ENCODE data around the gene AP2B1.
"Not testable (repeated sequence)": the region's sequence is repeated elsewhere in the genome, so short reads cannot be mapped to it uniquely, and the experiment has no call there.

Gene AP2B1

DNA sequence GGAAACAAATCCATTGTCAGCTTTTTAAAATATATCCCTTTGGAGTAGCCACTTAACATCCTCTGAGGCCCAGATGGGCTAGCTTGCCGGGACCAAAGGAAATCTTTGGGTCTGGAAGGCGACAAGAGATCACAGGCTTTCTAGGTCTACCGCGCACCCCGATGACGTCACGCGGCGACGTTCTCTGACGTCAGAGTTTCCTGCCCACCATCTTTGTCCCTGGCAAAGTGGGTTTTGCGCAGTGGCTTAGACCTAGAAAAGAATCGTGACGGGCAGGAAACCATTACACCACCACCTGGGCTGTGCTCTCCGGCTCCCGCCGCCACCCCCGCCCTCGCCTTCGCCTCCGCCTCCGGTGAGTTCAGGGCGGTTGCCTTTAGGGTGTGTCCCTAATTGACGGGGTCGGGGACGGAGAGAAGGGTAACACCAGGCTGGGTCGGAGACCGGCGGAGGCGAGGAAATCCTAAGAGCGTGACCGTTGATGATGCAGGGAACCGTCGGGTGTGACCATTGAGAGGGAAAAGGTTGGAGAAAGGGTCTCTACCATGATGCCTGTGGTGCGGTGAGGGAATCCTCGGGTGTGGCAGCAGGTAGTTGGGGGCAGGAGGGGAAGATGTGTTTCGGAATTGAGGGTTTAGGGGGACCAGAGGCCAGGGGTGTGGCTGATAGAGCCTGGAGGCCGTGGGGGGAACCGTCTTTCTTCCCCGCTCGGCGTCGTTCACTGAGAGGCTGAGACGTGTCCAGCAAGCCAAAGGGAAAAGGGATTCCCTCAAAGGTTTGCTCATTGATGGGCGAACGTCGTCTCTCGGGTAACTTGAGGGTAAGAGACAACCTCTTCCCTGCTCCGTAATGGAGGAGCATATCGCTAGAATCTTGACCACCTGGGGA is at the start of gene AP2B1:
Gene AP2B1 (plus strand): TSS at position 249 of the 888 bp plus-strand sequence. CDS start 6,709 bp downstream, outside the sequence.
- DNase-seq (ENCODE audit: low read depth), result peak; percentile 92

DNA sequence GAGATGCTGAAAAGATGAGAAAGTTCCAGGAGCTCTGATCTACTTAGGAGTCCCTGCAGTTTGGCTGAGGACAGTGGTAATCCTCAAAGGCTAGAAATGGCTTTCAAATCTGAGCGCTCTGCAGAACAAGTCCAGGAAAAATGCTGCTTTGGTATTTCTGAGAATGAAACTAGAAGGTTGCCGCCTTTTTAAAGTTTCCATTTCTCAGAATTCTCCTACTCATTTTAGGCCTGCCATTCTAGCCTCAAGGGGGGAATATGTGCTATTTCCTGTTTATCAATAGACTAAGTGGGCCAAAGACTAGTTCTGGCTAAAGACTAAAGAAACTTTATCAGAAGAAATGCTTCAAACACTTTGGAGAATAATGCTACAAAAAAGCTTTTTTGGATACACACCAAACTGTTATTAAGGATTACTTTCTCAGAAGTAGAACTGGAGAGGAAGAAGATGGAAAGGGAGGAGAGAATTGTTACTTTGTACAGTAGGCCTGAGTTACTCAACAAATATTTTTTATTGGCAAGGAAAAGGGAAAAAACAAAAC is 49.5 kb upstream of the AP2B1 start, which contains the start of gene SLFN12L:
Gene SLFN12L (minus strand): TSS at position 78 of the 541 bp plus-strand sequence. CDS start 15,314 bp downstream, outside the sequence.
- DNase-seq (ENCODE audit: low read depth), result no peak

DNA sequence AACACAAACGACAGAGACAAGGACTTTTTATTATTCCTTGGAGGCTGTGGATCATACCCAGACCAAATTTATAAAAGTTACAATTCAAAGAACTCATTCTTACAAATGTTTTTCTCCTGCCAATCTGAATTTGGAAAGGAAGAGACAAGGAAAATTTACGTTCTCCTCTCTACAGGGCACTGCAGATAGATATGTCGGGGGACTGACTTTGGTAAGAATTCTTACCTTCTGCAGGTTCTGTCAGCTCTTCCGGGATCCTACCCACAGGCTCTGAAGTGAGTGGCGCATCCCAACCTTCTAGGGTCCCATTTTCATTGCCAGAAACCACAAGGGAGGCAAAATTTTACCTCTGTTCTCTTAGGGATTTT is 47.5 kb upstream of the AP2B1 start:
- DNase-seq (ENCODE audit: low read depth), result no peak

DNA sequence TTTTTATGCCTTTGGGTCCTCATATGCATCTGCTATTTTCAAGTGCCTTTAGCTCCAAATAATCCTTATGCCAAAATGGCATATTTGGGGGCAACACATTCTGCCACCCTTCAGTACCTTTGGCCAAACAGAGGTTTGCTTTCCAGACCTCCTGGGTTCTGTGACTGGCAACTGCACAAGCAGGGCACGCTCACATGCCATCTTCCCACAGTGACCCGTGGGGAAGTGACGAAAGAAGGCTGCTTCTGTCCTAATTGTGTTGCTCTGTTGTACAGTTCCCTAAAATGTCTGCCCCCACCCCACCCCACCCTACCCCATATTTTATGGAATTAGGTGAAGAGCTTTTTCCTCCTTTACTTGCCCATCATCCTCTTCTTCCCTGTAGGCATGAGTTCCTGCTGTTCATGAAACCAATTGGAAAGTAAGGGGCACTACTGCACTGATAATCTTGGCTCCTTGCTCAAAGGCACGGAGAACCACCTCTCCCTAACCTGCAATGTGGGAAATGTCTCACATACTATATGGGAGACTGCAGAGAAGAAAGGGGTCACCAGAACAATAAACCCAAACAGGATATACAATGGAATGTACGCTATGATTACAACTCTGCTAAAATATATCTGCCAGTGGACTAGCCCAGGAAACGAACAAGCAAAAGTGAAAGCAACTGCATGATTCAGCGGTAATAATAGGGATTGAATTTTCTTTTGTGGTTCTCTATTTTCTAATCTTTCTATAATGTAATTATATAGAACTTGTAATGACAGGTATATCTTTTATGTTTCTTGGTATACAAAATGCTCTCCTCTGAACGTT is 46.3 kb upstream of the AP2B1 start:
- peak; percentile 19 for DNase-seq (ENCODE audit: low read depth)

DNA sequence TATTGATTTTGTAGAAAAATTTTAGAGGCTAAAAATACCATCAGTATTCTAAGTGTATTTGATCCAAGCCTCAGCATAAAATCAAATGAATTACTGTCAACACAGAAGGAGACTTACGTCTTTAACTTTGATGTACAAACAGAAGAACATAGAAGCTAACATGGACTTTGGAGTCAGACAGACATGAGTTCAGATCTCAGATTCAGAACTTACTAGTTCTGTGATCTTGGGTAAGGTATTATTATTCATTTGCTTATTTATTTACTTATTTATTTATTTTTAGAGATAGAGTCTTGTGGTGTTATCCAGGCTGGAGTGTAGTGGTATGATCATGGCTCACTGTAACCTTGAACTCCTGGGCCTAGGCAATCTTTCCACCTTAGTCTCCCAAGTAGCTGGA is 45.7 kb upstream of the AP2B1 start:
- no peak for DNase-seq (ENCODE audit: low read depth)

DNA sequence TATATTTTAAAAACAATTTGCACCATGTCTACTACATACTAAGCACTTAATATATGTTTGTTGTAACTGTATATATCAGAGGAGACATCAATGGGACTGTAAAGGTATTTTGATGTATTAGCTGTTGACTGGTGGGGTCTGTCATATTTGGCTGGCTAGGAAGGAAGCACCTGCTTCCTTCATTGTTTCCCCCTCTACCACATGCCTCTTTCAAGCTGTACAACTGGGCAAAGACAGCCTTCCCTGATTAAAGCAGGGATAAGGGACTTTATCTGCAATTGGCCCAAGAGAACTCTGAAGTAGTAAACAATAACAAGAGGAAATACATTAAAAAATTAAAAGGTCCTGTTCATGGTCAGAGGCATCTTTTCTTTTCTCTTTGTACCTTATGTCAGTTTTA is 44.1 kb upstream of the AP2B1 start:
- no peak for DNase-seq (ENCODE audit: low read depth)

DNA sequence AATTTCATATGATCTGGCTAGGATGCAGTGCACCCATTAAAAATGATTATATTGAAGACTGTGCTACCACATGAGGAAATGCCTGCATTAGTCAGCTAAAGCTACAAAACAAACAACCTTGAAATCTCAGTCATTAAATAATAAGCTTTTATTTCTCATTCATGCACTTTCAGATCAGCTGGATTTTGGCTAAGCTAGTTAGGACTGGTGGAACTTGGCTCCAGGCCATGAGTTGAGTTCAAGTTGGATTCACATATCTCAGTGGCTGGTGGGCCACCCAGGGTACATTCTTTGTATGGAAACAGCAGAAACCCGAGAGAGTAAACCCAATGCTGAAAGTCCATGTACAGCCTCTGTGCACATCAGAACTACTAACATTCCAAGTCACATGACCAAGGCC is 43.3 kb upstream of the AP2B1 start:
- DNase-seq (ENCODE audit: low read depth), result no peak

DNA sequence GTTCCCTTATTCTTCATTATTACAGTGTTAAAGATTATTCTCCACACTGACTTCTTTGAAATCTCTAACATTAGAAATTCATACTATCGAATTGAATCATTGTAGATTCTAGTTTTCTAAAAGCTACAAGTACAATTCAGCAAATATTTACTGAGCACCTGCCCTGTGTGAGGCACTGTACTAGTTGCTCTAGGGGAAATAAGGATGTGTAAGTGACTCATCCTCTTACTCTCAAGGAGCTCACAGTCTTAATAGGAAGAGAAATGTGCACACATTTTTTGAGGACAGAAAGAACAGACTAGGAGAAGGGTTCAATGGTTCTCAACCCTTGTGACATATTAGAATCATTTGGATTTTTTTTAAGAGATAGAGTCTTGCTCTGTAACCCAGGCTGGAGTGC is 42.0 kb upstream of the AP2B1 start:
- no peak for DNase-seq (ENCODE audit: low read depth)

DNA sequence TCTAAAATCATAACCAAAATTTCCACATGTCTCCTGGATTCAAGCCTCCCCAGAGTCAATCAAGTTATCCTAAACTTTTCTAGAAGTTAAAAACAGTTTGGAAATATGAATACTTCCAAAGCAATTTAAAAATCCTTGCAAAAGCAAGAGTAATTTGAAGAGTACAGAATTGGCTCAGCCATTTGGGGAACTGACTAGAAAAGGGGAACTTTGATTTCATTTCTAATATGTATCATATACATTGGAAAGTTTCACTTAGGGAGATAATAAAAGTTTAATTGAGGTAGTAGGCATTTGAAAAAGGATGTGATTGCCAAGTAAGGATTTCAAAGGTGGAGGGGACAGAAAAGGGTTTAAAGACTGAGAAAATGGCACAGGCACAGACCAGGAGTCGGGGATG is 40.6 kb upstream of the AP2B1 start:
- no peak for DNase-seq (ENCODE audit: low read depth)

DNA sequence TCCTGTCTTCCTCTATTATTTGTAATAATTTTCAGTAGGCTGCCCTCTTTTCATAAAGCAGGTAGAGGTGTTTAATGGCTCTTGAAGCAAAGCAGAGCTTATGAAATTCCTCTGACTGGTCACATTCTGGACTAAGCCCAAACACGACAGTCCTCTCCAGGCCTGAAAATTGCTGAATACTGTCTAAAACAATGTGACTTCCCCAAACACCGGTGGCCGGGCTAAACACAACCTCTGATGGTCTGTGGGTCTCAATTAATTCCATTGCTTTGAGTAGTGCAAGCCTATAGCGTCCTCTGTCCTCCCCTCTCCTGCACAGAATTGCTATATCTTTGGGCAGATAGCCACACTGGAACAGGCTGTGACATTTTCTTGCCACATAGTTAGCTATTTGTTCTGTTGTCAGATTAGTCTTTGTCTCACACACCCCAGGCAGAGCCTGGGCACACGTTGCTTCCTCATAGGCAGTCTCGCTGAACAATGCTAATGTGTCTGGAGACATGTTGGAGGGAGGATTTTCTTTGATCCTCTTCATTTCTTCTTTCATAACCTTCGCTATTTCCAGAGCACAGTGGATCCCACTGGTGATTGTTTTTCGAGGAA is 38.8 kb upstream of the AP2B1 start:
- DNase-seq (ENCODE audit: low read depth), result no peak

DNA sequence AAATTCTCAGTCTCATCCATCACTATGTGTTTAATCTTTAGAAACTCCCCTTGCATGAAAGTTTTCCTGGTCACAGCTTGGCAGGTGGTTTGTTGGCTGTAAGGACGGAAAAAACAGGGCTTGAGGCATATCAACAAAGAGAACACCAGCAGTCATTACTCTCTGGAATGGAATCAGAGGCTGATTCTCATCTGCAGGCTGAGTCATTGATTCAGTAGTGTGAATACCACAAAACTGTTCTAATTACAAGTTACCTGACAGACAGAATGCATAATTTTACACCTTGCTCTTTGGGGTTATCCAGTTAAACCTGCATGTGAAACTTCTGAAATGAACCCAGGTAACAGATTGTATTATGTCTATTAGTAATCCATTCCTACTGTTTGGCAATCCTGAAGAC is 38.1 kb upstream of the AP2B1 start:
- no peak for DNase-seq (ENCODE audit: low read depth)

DNA sequence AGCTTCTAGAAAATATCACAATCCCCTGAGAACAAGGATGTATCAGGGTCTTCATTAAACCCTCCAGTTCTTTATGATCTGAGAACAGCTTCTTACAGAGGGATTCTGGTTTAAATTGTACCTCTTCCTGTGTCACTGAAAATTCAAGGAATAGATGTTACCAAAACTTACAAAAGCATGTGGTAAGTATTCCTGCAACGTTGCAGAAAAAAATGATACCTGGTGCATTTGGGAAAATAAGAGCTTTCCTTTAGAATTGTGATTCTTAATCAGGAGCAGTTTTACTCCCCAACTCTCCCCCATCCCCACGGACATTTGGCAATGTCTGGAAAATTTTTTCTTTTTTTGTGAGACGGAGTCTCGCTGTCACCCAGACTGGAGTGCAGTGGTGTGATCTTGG is 33.8 kb upstream of the AP2B1 start:
- DNase-seq (ENCODE audit: low read depth), result no peak

DNA sequence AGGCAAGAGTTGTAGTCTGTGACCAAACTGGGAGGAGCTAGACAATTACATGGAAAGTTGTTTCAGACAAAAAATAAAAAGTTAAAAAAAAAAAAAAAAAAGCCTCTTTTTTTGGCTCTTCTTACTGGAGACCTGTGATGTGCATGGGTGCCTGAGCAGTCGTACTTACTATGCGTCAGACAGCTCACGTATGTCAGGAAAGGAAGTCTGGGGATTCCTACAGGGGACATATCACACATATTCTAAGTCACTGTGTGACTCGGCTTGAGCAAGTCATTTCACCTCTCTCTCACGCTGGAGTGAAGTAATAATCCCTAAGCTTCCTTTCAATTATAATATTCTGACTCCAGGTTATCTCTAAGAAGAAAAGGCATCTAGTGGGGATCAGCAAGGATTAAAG is 32.5 kb upstream of the AP2B1 start:
- no peak for DNase-seq (ENCODE audit: low read depth)

DNA sequence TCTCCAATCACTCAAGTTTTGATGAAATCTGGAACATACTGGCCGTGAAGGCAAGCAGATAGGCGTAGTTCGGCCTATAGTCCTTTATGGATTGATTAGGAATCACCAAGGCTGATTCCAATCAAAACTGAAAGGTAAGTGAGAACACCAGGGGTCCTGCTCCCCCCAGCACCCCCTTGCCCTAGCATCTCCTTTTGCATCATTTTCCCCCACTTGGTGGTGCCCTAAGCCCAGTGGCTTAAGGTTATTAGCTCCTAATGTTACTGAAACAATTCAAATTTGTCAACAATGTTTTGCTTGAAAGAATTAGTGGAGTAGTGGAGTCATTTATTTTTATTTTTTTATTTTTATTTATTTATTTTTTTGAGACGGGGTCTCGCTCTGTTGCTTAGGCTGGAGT is 31.4 kb upstream of the AP2B1 start:
- DNase-seq (ENCODE audit: low read depth), result no peak

DNA sequence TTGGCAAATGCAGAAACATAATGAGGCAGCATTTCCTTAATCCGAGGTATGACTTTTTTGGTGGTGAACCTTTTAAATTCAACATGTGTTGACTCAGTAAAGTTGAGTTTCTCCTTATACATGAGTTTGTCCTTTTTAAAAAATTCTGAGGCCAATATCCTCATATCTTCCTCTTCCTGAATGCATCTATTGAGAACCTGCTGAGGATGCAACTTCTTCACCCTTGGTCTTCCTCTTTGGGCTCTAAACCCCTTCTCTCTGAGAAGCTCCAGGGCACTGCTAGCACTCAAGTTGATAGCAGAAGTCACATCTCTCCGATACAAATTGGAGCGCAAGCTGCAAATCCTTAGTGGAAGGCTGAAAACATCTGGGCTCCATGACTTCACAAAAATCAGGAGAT is 29.8 kb upstream of the AP2B1 start:
- DNase-seq (ENCODE audit: low read depth), result no peak

DNA sequence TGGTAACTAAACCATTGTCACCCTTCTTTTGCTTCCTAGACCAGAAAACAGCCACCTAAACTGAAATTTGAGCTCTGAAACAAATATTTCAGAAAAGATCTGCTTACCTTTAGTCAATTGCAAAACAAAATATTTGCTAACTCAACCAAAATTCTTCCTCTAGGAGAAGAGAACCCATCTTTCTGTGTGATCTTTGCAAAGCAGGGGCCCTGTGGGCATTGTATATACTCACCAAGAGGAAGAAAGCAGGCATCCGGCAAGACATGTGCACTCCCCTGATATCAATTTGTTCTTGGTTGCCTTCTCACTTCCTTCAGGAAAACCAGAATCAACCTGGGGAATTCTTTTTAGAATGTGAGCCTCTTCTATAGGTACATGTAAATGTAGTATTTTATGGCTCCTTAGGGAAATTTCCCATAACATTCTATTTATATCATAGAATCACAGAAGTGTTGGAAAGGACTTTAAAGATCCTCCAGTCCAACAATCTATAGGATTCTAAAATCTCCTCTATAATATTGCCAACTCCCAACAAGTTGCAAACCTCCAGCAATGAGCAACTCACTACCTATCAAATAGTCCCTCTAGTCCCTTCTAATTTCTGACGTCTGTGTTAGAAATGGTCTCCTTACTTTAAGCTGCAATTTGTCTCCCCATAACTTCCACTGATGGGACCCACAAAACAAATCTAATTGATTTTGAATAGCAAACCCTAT is 27.5 kb upstream of the AP2B1 start:
- DNase-seq (ENCODE audit: low read depth), result no peak

DNA sequence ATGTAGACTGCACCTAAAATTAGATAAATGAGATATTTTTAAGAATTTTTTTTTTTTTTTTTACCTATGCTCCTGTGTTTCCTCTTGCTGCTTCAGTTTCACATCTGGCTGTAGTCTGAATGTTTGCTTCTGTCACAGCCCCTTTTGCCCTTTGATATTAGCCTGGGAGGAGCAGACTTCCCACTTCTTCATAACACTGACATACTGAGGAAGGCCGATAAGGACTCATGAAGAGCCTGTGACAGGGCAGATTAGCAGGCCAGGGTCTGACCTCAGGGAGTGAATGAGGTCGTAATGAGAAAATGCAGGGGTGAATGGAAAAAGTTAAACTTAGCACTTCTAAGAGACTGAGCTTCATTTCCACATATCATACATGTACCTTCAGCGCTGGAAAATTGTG is 26.4 kb upstream of the AP2B1 start, which contains the start of gene SLFN14:
Gene SLFN14 (minus strand): TSS at position 117 of the 400 bp plus-strand sequence. CDS start 2,757 bp downstream, outside the sequence.
- DNase-seq (ENCODE audit: low read depth), result no peak

DNA sequence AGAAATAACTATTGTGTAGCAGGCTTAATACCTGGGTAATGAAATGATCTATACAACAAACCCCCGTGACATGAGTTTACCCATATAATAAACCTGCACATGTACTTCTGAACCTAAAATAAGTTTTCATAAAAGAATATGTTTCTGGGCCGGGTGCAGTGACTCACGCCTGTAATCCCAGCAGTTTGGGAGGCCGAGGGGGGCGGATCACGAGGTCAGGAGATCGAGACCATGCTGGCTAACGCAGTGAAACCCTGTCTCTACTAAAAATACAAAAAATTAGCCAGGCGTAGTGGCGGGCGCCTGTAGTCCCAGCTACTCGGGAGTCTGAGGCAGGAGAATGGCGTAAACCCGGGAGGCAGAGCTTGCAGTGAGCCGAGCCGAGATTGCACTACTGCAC is 23.9 kb upstream of the AP2B1 start:
- DNase-seq (ENCODE audit: low read depth), result not testable (repeated sequence)

DNA sequence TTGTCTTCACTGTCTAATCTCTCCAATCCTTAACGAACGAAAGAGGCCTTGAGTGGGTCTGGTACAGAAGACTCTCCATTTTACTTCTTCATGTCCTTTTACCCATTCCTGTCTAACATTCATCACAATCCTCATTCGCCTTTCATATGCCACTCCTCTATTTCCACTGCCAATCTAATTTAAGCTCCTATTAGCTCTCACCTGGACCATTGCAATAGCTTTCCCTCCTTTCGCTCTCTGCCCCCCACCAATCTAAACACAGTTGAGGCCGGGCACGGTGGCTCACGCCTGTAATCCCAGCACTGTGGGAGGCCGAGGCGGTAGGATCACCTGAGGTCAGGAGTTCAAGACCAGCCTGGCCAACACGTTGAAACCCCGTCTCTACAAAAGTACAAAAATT is 20.2 kb upstream of the AP2B1 start:
- no peak for DNase-seq (ENCODE audit: low read depth)

DNA sequence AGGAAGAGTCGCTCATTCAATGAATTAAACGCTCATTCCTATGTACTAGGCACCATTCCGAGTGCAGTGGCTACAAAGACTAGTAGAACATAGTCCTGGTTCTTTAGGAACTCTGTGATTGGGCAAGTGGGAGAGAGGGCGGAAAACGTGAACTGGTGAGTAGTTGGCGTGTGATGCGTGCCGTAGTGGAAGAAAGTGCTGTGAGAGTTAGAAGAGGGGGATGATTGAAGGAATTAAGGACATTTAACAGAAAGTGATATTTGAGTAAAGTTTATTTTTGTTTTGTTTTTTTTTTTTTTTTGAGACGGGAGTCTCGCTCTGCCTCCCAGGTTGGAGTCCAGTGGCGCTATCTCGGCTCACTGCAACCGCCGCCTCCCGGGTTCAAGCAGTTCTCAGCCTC is 18.6 kb upstream of the AP2B1 start:
- DNase-seq (ENCODE audit: low read depth), result peak; percentile 29

DNA sequence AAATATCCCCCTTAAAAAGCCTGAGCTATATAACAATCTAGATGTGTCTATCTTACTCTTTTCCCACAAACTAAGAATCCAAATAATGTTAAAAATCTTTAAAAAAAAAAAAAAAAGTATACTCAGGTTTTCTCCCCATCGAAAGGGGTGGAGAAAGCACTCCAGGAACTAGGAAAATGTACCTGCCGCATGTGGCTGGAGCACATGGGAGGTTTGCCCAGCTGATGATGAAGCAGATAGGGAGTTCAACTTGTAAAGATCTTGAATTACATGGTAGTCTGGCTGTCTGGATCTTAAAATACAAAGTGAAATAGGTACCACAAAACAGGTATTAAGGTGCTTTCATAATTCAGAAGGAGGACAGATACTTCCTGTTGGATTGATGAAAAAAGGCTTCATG is 17.7 kb upstream of the AP2B1 start:
- DNase-seq (ENCODE audit: low read depth), result no peak

DNA sequence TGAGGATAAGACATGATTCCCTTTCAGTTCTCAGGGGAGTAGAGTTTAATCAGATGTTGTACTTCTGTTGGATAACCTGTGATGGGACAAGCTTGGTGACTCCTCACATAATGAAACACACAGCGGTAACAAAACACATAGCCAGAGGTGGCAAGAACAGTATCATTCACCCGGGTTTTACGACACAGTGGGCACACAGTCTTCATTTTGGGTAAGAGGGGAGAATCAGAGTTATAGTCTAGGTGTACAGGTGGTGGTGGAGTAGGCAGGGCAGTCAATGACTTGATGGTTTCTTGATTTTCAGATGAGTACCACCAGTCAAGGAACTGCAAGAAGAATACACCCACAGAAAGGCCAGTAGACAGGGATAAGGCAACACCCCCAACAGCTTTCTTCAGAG is 11.4 kb upstream of the AP2B1 start:
- no peak for DNase-seq (ENCODE audit: low read depth)
